Right ventricle myocardium superior (tissue), 1 donor: ENCODE results near the gene TSSK2. TPM values are rescaled to one million over a fixed set of nuclear protein-coding genes. Genes with fewer than 3 reads are reported as not detected.
"Not testable (repeated sequence)": the region's sequence is repeated elsewhere in the genome, so short reads cannot be mapped to it uniquely, and the experiment has no call there.

ENCODE experiments used
- ATAC-seq: fragments of 200-7000 bp; cut with Tn5 transposase; one replicate; pipeline ENCODE4 v1.9.1; 2020; ENCODE audit warnings: mild to moderate bottlenecking; ENCODE audit not compliant: poor library complexity
- DNase-seq: peaks from one replicate; pipeline ENCODE4 v3.0.0-alpha.2; 2020
- intact Hi-C: fragments of 100-400 bp; cut with DNase I; formaldehyde crosslinking; loops from one replicate; pipeline ENCODE4 v1.11.2; 2022
- long read RNA-seq: library from polyadenylated mRNA; unstranded; transcript quantifications from one replicate; pipeline ENCODE4 v2.0.0, GENCODE V29; 2021
- total RNA-seq: library from RNA; stranded (reverse); fragmentation: NEBNext Ultra II Directional; extraction: Animal tissue kit (Norgen Biotek cat#: 25700); gene quantifications from one replicate; pipeline ENCODE4 v1.2.1, GENCODE V29; 2021
- donor health status: DM: no; HTN: yes; CAD: no; lungs with severe emphysema.

Gene TSSK2
- not detected for total RNA-seq
- long read RNA-seq = 0 reads

DNA sequence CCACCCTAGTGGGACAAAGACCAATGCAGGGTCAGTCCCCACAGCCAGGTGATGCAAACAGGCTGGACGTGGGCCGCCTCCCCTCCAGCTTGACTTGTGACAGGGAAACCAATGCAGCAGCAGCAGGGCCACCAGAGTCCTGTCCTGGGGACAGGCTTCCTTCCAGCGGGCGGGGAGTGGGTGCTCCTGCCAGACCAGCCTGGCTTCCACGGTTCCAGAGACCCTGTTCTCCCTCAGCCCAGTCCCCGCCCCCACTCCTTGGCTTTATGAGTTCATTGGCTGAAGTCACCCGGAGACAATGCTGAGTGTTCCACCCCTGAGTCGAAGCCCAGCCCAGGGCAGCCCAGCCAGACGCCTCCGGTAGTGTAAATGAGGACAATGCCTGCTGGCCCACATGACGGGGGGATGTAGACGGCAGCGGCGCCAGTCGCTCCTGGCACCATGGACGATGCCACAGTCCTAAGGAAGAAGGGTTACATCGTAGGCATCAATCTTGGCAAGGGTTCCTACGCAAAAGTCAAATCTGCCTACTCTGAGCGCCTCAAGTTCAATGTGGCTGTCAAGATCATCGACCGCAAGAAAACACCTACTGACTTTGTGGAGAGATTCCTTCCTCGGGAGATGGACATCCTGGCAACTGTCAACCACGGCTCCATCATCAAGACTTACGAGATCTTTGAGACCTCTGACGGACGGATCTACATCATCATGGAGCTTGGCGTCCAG lies at the start of gene TSSK2:
TSSK2 (plus strand) TSS at position 350 of the 726 bp plus-strand sequence; CDS start at position 442, 92 bp downstream.
- no peak for ATAC-seq
- DNase-seq = no peak

DNA sequence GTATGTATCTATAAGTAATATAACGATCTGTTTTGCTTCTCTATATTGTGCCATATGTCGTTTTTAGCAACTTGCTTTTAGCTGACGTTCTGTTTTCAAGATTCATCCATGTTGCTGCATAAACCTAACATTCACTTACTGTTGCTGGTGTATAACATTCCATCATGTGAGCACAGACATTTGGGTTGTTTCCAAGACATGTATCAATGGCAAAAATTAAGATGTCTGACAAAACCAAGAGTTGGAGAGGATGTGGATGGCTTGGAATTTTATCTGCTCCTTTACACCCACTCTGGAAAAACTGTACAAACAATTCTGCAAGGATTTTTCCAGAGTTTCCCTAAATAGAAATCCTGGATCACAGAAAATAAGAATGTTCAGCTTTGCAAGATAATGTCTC lies 49.8 kb upstream of the TSSK2 start:
- DNase-seq (no peak), ATAC-seq (no peak)
- intact Hi-C loops = no loop called here

More for the DNA sequence above, at the start of gene TSSK2:
- intact Hi-C loops = no loop called here

DNA sequence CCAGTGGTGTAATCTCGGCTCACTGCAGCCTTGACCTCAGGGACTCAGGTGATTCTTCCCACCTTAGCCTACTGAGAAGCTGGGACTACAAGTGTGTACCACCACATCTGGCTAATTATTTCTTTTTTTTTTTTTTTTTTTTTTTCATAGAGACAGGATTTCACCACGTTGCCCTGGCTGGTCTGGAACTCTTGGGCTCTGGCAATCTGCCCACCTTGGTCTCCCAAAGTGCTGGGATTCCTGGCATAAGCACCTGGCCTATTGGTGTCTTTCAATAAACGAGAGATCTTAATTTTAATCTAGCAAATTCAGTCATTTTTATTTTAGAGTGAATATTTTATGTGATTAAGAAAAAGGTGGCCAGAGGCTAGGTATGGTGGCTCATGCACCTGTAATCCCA lies 49.0 kb upstream of the TSSK2 start:
- DNase-seq = no peak
- intact Hi-C loops = no loop called here
- ATAC-seq = no peak

DNA sequence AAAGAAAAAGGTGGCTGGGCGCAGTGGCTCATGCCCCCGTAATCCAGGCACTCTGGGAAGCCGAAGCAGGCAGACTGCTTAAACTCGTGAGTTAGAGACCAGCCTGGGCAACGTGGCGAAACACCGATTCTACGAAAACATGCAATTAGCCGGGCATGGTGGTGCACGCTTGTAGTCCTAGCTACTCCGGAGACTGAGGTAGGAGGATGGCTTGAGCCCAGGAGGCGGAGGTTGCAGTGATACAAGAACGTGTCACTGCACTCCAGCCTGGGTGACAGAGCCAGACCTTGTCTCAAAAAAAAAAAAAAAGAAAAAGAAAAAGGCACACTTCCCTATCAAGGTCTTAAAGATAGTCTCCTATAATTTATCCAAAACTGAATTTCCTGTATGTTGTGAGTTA lies 48.3 kb upstream of the TSSK2 start:
- no peak for DNase-seq
- ATAC-seq = no peak
- intact Hi-C loops = no loop called here

DNA sequence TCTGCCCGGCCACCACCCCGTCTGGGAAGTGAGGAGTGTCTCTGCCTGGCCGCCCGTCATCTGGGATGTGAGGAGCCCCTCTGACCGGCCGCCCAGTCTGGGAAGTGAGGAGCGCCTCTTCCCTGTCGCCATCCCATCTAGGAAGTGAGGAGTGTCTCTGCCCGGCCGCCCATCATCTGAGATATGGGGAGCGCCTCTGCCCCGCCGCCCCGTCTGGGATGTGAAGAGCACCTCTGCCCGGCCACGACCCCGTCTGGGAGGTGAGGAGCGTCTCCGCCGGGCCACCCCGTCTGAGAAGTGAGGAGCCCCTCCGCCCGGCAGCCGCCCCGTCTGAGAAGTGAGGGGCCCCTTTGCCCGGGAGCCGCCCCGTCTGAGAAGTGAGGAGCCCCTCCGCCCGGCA lies 47.0 kb upstream of the TSSK2 start:
- ATAC-seq, intact Hi-C loops, DNase-seq: not testable (repeated sequence)

DNA sequence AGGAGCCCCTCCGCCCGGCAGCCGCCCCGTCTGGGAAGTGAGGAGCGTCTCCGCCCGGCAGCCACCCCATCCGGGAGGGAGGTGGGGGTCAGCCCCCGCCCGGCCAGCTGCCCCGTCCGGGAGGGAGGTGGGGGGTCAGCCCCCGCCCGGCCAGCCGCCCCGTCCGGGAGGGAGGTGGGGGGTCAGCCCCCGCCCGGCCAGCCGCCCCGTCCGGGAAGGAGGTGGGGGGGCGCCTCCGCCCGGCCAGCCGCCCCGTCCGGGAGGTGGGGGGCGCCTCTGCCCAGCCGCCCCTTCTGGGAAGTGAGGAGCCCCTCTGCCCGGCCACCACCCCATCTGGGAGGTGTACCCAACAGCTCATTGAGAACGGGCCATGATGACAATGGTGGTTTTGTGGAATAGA lies 46.5 kb upstream of the TSSK2 start:
- intact Hi-C loops, DNase-seq, ATAC-seq: not testable (repeated sequence)

DNA sequence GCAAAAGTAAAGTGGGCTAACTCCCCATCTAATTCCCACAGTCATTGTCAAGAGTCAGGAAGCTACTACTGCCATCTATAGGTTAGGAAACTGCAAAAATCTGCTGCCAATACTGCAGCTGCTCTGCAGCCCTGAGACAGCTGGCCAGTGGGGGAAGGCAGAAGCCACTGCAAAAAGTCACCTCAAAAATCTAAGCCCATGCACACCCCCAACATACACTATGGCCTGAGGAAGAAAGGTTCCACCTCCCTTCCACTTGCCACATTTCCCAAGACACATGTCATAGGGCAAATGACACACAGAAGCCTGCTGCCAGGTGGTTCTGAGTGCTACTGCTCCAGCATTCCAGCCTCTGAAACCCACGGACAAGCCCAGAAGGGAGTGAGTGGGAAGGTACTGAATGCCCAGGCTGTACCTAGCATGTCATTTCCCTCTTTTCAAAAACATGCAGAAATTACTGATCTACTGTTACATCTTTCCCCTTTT lies 45.8 kb upstream of the TSSK2 start:
- DNase-seq (no peak), ATAC-seq (no peak)
- intact Hi-C loops = no loop called here

DNA sequence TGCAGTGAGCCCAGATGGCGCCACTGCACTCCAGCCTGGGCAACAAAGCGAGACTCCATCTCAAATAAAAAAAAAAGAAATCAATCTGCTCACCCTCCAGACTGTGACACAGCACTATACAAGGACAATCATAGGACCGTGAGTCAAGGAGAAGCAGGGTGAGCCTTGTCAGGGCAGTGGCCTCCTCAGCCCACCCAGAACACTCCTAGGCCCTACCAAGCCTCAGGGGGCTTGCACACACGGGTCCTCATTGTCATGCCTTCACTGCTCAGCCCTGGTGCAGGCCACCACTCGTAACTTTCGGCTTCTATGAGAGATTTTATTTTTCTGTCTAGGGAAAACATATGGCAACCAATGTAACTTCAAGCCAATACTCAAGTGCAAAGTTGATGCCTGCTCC lies 44.7 kb upstream of the TSSK2 start:
- DNase-seq = no peak
- ATAC-seq = no peak
- intact Hi-C loops = no loop called here

DNA sequence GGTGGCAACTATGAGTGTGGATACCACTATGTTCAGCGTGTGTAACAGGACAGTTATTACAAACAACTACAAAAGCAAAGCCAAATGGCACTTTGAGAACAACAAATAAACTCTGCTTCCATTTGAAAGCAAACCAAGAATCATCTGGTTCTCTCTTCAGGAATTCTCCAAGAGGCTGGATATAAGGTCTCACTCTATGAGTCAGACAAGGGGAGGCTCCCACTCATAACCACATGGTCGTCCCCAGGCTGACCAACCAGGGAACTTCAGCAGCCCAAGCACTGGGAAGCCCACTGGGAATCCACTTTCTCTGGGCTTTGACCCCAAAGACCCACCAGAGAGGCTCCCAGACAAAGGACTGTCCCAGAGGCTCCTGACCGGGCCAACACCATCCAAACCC lies 44.2 kb upstream of the TSSK2 start:
- no peak for DNase-seq
- intact Hi-C loops = no loop called here
- no peak for ATAC-seq

DNA sequence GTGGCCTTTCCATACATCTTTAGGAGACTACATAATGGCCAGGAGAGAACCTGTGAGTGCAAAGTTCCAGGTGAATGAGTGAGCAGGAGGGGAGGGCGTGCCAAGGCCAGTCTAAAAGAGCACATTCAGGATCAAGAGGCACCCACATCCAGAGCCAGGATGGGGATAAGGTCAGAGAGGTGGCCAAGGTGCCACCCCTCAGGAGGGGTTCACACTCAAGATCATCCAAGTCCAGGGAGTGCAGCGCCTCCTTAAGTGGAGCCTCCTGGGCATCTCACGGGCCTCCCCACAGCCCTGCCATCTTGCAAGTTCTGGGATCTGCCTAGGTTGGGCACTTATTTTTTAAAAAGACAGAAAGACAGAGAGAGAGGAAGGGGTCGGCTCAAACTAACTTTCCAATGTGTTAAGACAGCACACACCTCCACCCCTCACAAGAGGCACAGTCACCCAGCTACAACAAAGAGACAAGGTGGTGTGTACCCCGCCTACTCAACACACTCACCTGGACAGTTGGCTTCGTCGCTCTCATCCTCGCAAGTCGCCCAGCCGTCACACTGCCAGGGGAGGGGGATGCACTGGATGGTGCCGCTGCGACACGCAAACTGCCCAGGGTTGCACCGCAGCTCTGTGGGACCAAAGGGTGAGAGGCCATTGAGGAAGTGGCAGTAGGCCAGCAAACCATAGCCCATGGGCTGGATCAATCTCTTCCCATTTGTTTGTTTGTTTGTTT lies 42.1 kb upstream of the TSSK2 start:
- ATAC-seq (no peak), DNase-seq (no peak)
- intact Hi-C loops = no loop called here

DNA sequence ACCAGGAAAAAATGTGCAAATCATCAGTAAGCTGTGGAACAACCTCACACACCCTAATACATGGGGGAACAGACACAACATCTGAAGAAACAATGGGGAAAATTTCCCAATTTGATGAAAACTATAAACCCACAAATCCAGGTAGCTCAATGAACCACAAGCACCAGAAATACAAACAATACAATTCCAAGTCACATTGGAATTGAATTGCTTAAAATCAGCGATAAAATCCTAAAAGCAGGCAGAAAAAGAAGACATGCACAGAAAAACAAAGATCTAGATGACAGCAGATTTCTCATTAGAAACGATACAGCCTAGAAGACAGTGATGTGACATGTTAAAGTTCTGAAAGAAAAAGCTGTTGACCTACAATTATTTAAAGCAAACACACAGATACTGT lies 40.9 kb upstream of the TSSK2 start:
- intact Hi-C loops = no loop called here
- DNase-seq = no peak
- ATAC-seq = no peak

DNA sequence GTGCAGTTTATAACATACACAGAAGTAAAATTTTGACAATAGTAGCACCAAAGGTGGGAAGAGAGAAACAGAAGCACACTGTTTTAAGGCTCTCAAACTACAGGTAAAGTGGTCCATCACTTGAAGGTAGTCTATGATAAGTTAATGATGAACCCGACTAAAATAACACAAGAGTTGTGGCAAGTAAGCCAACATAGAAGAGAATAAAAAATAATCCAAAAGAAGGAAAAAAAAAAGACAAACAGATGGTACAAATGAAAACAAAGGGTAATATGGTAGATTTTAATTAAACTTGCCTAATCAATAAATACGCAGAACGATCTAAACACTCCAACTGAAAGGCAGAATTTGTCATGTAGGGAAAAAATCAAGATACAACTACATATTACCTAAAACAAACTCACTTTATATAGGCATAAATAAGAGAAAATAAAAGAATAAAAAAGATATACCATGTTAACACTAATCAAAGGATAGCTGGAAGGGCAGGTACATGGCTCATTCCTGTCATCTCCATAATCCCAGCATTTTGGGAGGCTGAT lies 40.5 kb upstream of the TSSK2 start:
- ATAC-seq (no peak), DNase-seq (no peak)
- intact Hi-C loops = no loop called here

DNA sequence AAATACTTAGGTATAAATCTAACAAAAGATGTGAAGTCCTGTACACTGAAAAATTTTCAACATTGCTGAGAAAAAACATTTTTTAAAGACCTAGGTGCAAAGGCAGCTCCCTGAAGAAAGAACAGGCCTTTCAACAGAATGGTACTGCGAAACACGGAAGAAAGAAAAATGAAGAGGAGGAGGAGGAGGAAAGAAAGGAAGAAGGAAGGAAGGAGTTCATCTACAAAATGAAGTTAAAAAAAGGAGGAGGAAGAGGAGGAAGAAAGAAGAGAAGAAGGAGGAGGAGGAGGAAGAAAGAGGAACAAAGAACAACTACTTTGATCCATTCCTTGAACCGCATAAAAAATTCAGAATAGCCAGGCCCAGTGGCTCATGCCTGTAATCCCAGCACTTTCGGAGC lies 38.4 kb upstream of the TSSK2 start:
- intact Hi-C loops = no loop called here
- DNase-seq (no peak), ATAC-seq (no peak)

DNA sequence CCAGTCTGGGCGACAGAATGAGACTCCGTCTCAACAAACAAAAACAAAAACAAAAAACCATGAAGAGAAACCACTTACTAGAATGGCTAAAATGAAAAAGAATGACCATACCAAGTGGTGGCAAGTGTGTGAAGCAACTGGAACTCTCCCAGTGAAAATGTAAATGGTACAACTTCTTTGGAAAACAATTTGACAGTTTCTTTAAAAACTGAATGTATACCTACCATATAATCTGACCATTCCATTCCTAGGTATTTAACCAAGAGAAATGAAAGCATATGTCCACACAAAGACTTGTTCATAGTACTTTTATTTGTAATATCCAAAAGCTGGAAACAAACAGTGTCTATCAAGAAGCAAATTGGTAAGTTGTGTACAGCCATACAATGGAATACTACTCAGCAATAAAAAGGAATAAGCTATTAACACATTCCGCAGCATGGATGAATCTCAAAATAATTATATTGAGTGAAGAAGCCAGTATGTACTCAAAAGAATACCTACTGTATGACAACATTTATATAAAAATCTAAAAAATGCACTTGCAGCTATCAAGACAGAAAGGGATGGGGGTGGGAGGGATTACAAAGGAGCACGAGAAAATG lies 36.6 kb upstream of the TSSK2 start:
- intact Hi-C loops = no loop called here
- ATAC-seq (no peak), DNase-seq (no peak)

DNA sequence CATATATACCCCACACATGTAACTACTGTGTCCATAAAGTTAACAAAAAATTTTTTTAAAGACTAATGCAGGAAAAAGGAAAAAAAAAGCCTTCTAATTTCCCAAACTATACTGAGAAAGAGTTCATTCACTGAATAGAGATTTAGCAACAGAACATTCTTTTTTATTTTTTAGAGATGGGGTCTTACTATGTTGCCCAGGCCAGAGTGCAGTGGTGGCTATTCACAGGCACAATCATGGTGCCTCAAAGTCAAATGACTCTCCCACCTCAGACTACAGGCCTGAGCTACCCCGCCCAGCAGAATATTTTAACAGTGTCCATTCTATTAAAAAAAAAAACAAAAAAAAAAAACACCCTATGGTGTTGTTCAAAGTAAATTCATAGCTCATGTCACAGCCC lies 34.6 kb upstream of the TSSK2 start:
- intact Hi-C loops = no loop called here
- ATAC-seq = no peak

DNA sequence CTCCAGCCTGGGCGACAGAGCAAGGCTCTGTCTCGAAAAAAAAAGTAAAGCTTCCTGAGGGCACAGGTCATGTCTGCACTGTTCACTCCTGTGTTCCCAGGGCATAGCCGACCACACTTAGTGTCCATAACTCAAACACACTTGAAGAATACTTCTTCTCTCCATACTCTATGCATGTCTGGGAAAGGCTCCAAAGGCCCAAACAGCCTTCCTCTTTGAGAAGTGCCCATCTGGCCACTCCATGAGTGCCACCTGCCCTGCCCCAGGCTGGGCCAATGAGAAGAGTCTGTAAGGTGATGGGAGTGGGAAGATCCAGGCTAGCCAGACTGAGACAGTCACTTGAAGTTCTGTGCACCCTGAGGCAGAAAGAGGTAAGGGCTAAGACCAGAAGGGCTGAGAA lies 33.6 kb upstream of the TSSK2 start:
- intact Hi-C loops = no loop called here
- ATAC-seq (peak; percentile 20), DNase-seq (no peak)

More for the DNA sequence above, 34.6 kb upstream of the TSSK2 start:
- no peak for DNase-seq

DNA sequence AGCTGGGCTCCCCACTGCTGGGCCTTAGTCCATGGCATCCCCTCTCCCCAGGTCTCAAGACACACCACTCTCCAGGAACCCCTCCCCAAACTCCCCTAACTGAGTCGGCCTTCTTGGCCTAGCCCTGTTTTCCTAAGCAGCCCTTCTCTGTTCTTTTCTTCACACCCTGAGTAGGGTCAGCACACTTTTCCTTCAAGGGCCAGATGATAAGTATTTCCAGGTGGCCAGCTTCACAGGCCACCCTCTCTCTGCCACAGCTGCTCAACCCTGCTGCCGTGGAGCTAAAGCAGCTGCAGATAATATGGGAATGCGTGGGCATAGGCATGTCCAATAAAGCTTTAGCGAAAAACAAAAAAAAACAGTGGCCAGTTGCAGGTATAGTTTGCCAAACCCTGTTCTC lies 33.0 kb upstream of the TSSK2 start:
- intact Hi-C loops = no loop called here

DNA sequence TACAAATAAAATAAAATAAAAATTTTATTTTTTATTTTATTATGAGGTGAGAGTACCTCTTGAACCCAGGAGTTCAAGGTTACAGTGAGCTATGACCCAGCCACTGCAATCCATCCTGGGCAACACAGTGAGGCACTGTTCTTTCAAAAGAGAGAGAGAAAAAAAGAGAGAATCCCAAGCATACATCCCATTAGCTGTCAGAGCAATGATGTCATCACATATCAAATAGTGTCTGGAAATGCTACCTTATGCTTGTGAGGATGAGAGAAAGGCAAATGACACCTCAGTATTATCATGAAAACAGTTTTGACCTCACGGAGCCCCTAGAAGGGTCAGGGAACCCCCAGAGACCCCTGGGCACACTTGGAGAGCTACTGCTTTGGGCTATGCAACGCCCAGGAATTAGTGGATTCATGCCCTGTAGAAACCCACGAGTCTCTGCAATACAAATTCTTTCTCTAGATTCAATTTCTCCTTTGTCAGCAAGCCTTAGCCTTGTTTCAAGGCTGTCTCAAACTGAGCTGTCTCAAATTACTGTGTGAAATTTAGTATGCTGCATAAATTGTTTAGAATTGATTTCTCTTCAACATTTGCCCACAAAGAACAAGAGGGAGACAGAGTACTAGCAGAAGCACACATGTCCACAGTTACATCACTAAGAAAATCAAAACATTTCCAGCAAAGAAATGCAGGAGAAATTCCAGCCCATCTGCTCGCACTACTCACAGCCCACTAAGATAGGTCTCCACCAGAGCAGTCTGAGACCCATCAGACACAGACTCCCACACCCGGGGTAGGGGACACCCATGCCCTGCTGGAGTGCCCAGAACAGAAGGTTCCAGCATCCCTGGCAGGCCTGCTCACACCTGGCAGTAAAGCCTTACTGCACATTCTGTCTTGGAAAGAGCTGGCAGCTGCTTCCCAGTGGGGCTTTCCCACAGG lies 27.0 kb upstream of the TSSK2 start:
- no peak for DNase-seq
- intact Hi-C loops = no loop called here
- ATAC-seq = peak; percentile 23

More for the DNA sequence above, 33.0 kb upstream of the TSSK2 start:
- DNase-seq = no peak
- ATAC-seq = no peak
